Esophagus muscularis mucosa (tissue), 3 donors: ENCODE data around the gene FMR1NB.

Experiments
- POLR2AphosphoS5 ChIP-seq, 2 donors: sonication (generic); formaldehyde crosslinking; IDR thresholded peaks; one replicate each; pipeline ENCODE4 v1.6.1; 2017; ENCODE audit warnings: antibody characterized with exemption in 2 of 2
- TF ChIP-seq, protein P1 (sequence below), 3 experiments: fragments of 200-600 bp in 2 of 3; fragments of 450-650 bp in 1 of 3; sonication (generic) in 2 of 3; IDR thresholded peaks; one replicate each; pipeline ENCODE4 v1.5.1; 2017 to 2019; ENCODE audit warnings: antibody characterized with exemption in 3 of 3, mild to moderate bottlenecking in 2 of 3, moderate library complexity in 1 of 3

DNA sequence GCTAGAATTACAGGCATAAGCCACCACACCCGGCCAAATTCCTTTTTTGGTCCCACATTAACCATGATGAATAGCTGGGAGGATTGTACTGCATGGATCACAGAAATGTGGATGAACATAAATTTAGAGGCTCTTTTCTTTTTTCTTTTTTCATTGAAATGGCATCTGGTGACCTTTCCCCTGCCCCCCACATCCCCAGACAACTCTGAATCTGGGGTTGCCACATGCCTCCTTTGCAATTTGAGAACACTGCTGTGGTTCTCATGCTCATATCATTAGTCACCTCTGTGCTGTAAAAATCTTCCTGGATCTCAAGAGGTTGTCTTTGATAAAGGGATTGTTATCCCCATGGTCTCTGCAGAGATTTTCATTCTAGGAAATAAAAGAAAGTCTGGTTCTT is 22.8 kb upstream of the FMR1NB start:
- no peak for TF ChIP-seq POLR2AphosphoS5 (IDR thresholded peaks at IDR 0.05)
- TF ChIP-seq, protein P1, sequence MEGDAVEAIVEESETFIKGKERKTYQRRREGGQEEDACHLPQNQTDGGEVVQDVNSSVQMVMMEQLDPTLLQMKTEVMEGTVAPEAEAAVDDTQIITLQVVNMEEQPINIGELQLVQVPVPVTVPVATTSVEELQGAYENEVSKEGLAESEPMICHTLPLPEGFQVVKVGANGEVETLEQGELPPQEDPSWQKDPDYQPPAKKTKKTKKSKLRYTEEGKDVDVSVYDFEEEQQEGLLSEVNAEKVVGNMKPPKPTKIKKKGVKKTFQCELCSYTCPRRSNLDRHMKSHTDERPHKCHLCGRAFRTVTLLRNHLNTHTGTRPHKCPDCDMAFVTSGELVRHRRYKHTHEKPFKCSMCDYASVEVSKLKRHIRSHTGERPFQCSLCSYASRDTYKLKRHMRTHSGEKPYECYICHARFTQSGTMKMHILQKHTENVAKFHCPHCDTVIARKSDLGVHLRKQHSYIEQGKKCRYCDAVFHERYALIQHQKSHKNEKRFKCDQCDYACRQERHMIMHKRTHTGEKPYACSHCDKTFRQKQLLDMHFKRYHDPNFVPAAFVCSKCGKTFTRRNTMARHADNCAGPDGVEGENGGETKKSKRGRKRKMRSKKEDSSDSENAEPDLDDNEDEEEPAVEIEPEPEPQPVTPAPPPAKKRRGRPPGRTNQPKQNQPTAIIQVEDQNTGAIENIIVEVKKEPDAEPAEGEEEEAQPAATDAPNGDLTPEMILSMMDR (IDR thresholded peaks at IDR 0.05) = no peak
